ENCODE data around the gene TAS2R41.
"Not testable (repeated sequence)": the region's sequence is repeated elsewhere in the genome, so short reads cannot be mapped to it uniquely, and the experiment has no call there.

The TAS2R41 gene

DNA sequence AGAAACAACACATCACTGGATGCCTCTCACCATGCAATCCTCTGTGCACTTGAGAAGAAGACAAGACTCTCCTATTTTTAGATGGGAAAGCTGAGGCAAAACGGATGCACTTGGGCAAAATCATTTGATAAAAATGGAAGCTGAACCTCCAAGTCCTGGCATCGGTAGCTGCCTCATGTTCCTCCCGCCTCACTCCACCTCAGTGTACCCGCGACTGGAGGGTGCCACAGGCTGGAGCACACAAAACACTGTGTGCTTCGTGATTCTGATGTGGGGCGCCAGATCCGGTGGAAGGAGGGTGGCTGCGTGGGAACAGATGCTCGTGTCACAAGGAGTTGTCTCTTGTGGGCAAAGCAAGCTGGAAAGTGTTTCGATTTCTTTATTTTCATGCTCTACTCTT, 41.3 kb downstream of the TAS2R41 start:
- no peak for DNase-seq (ENCODE audit: low read depth)

DNA sequence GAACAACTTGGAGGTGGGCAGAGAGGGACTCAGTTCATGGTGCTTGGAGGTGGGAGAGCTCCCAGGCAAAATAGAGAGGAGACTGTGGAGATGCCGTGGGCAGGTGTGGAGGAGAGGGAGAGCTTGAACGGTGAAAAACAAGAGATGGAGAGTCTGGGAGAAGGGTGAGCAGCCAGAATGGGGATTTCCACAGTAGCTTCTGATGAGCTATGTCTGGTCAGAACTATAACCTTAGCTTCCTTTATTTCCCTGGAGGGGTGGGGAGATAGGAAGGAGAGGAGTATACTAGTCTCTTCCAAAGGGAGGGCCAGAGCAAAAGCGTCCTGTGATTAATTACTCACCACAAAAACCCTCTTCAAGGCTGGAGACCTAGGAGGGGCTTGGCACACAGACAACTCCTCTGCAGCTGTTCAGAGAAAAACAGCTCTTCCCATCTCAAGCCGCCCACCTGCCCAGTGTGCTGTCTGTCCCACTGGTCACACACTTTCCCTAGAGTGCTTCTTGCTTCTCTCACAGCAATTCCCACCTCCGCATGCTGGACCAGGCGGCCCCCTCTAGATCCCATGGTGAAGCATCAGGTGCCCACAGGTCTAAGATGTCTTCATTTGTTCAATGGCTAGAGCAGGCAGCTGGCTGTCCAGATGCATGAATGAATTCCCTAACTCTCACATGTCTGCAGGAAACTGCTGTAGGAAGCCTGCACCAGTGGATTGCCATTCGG, 41.9 kb downstream of the TAS2R41 start:
- no peak for DNase-seq (ENCODE audit: low read depth)

DNA sequence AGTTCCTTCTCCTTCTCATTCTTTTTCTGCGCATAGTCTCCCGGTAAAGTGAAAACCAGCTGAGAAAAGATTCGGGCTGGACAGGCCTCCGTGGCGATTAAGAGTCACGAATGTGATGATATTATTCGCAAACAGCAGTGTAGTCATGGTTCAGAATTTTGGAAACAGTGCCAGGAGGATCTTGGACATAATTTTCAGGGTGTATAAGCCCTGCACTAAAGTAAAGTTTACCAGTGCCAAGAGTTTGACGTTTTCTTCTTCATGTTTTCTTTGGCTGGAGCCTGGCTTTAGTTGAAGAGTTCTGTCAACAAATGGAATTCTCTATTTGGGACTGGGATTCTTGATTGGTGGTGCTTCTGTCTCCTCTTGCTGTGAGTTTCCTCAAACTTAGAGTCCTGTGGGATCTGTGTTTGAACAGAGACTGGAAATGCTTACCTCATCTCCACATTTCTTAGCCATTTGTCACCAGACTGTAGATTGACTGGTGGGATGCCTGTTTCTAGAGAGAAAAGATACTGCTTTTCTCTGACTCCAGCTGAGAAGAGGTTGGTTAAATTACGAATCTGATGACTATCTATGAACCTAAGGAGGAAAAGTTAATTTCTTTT, 44.7 kb downstream of the TAS2R41 start:
- DNase-seq (ENCODE audit: low read depth), result not testable (repeated sequence)

All from activated T-helper 9 cell treated with anti-CD3 and anti-CD28 coated beads, Interleukin-2, amount 50 U/mL, for 16 hours (primary cell).